K562 (cell line): ENCODE results near the gene SHANK1. TPM values are rescaled to one million over a fixed set of nuclear protein-coding genes. Genes with fewer than 3 reads are reported as not detected.
"Not testable (repeated sequence)": the region's sequence is repeated elsewhere in the genome, so short reads cannot be mapped to it uniquely, and the experiment has no call there.

Experiments
- ATAC-seq: fragments of 200-7000 bp; cut with Tn5 transposase; 3 replicates; pipeline ENCODE4 v1.9.1; 2020; ENCODE audit warnings: moderate library complexity
- BruUV-seq: library from RNA; stranded (reverse); fragments of 400-500 nt; replicated peaks from 2 replicates; lab custom pipeline; 2021; lab: Mats Ljungman, UMichigan
- CTCF ChIA-PET: fragments of 300-600 bp; formaldehyde crosslinking; extraction: SDS; loops from one replicate; lab custom pipeline; 2021; ENCODE audit warnings: low intra/inter-chr PET ratio; lab: Yijun Ruan, JAX
- POLR2A ChIA-PET: fragments of 300-600, 350-650 bp; sonication (Branson Sonifier 250); formaldehyde crosslinking; extraction: SDS; loops from one replicate; lab custom pipeline; 2021; ENCODE audit warnings: antibody characterized with exemption, inconsistent platforms; lab: Yijun Ruan, JAX
- DNase-seq, 4 experiments: peaks; one replicate each; pipeline versions ENCODE4 v3.0.0 to v3.0.0-alpha.2; 2011 to 2018; ENCODE audit warnings: low spot score in 3 of 4, mixed read lengths in 3 of 4; ENCODE audit errors: extremely low read depth in 1 of 4
- FAIRE-seq: peaks from 2 replicates; lab custom pipeline; 2011; peaks lifted over from hg19 to GRCh38; lab: Jason Lieb, UNC
- H2AFZ ChIP-seq: 2 replicates; pipeline ENCODE4 v1.6.0; 2011; ENCODE audit warnings: low read depth, low read length, control low read depth, inconsistent platforms
- H3K27ac ChIP-seq: fragments of 200-600 bp; 3 replicates; pipeline ENCODE4 v1.8.0; 2011; ENCODE audit warnings: low read depth, mild to moderate bottlenecking, control low read depth, inconsistent platforms, low read length, moderate library complexity, mixed read lengths; ENCODE audit errors: extremely low read depth
- H3K27me3 ChIP-seq, 2 experiments: fragments of 300-600 bp in 1 of 2; 2 replicates in 1 of 2; 3 replicates in 1 of 2; pipeline versions ENCODE4 v1.6.0 to v1.8.0; 2011; ENCODE audit warnings: inconsistent platforms in 2 of 2, low read length in 2 of 2, mild to moderate bottlenecking in 1 of 2, mixed read lengths in 1 of 2, moderate library complexity in 1 of 2; ENCODE audit not compliant: control insufficient read depth in 2 of 2, insufficient read depth in 2 of 2
- H3K36me3 ChIP-seq: fragments of 300-600 bp; 3 replicates; pipeline ENCODE4 v1.8.0; 2011; ENCODE audit warnings: mild to moderate bottlenecking, low read length, inconsistent platforms; ENCODE audit not compliant: control insufficient read depth, insufficient read depth
- H3K4me1 ChIP-seq, 2 experiments: fragments of 200-600 bp in 1 of 2; replicated peaks in 1 of 2; 2 replicates in 1 of 2; 3 replicates in 1 of 2; pipeline versions ENCODE4 v1.5.1 to v1.8.0; 2011; ENCODE audit warnings: inconsistent platforms in 2 of 2, low read length in 2 of 2, mild to moderate bottlenecking in 1 of 2, mixed read lengths in 1 of 2, moderate library complexity in 1 of 2; ENCODE audit not compliant: control insufficient read depth in 2 of 2, insufficient read depth in 2 of 2
- H3K4me2 ChIP-seq: 2 replicates; pipeline ENCODE4 v1.6.1; 2011; ENCODE audit warnings: low read length, control low read depth, inconsistent platforms, mixed read lengths; ENCODE audit not compliant: insufficient read depth
- H3K4me3 ChIP-seq: fragments of 200-600 bp; sonication (generic), shearing (Covaris generic); 2 replicates; pipeline ENCODE4 v1.5.1; 2016; ENCODE audit warnings: control low read depth, inconsistent platforms
- H3K79me2 ChIP-seq: fragments of 200-600 bp; 3 replicates; pipeline ENCODE4 v1.8.0; 2011; ENCODE audit warnings: low read length, inconsistent platforms; ENCODE audit not compliant: control insufficient read depth, insufficient read depth
- H3K9ac ChIP-seq, 2 experiments: 2 replicates each; pipeline versions ENCODE4 v1.6.0 to v1.6.1; 2011; ENCODE audit warnings: low read depth in 2 of 2, low read length in 2 of 2, control low read depth in 1 of 2, inconsistent platforms in 1 of 2, mild to moderate bottlenecking in 1 of 2, mixed read lengths in 1 of 2; ENCODE audit not compliant: insufficient read depth in 1 of 2
- H3K9me1 ChIP-seq: one replicate; pipeline ENCODE4 v1.6.0; 2011; ENCODE audit warnings: inconsistent platforms, mild to moderate bottlenecking, low read length, moderate library complexity; ENCODE audit not compliant: control insufficient read depth, insufficient read depth
- H3K9me3 ChIP-seq: replicated peaks from 2 replicates; pipeline ENCODE4 v1.5.1; 2011; ENCODE audit warnings: low read depth, low read length, inconsistent platforms; ENCODE audit not compliant: control insufficient read depth, insufficient read depth
- H4K20me1 ChIP-seq: replicated peaks from 2 replicates; pipeline ENCODE4 v1.6.1; 2011; ENCODE audit warnings: low read length, inconsistent platforms, mixed read lengths; ENCODE audit not compliant: control insufficient read depth, insufficient read depth
- CBFA2T2 ChIP-seq: fragments of 450-650 bp; conservative IDR thresholded peaks from 2 replicates; pipeline ENCODE4 v1.6.1; 2017; ENCODE audit warnings: mild to moderate bottlenecking
- CEBPB ChIP-seq: fragments of 450-650 bp; IDR thresholded peaks from 2 replicates; pipeline ENCODE4 v1.6.1; 2016; ENCODE audit warnings: missing genetic modification characterization, missing compliant biosample characterization
- CEBPG ChIP-seq, 3 experiments: fragments of 200-800 bp in 1 of 3; sonication (Bioruptor generic) in 1 of 3; sonication (generic) in 1 of 3; formaldehyde crosslinking in 1 of 3; IDR thresholded peaks in 2 of 3; conservative IDR thresholded peaks in 1 of 3; 2 replicates each; pipeline versions ENCODE4 v1.6.1 to v1.8.0; 2016 to 2022; ENCODE audit warnings: missing compliant biosample characterization in 2 of 3, missing genetic modification characterization in 2 of 3, mild to moderate bottlenecking in 1 of 3, missing genetic modification reagents in 1 of 3
- NFE2 ChIP-seq: IDR thresholded peaks from 2 replicates; pipeline ENCODE4 v1.6.1; 2014; ENCODE audit warnings: antibody characterized with exemption, low read depth
- NR2C2 ChIP-seq, 2 experiments: fragments of 200-800 bp in 1 of 2; sonication (Bioruptor generic) in 1 of 2; sonication (generic) in 1 of 2; formaldehyde crosslinking in 1 of 2; IDR thresholded peaks; 2 replicates each; pipeline versions ENCODE4 v1.6.1 to v1.8.0; 2016 to 2022; ENCODE audit warnings: mild to moderate bottlenecking in 1 of 2, missing compliant biosample characterization in 1 of 2, missing genetic modification characterization in 1 of 2, missing genetic modification reagents in 1 of 2
- RAD51 ChIP-seq: fragments of 450-650 bp; IDR thresholded peaks from 2 replicates; pipeline ENCODE4 v1.7.1; 2016; ENCODE audit warnings: low read depth, mild to moderate bottlenecking, borderline replicate concordance
- TFE3 ChIP-seq: fragments of 450-650 bp; formaldehyde crosslinking; IDR thresholded peaks from 2 replicates; pipeline ENCODE4 v1.4.0; 2020; ENCODE audit warnings: mild to moderate bottlenecking, mixed read lengths
- TOE1 ChIP-seq, 2 experiments: fragments of 450-650 bp in 1 of 2; sonication (generic) in 1 of 2; formaldehyde crosslinking in 1 of 2; IDR thresholded peaks; 2 replicates each; pipeline versions ENCODE4 v1.7.1 to v1.8.0; 2016 to 2022; ENCODE audit warnings: borderline replicate concordance in 2 of 2, mild to moderate bottlenecking in 2 of 2, antibody characterized with exemption in 1 of 2, inconsistent platforms in 1 of 2, low read depth in 1 of 2, missing genetic modification reagents in 1 of 2, moderate library complexity in 1 of 2
- ZNF384 ChIP-seq: IDR thresholded peaks from 2 replicates; pipeline ENCODE4 v1.6.1; 2012; ENCODE audit warnings: low read depth, low read length, improper control_type of control experiment
- WGBS: fragments of 100-300 bp; shearing (Covaris generic); methylation state at CpG from one replicate; pipeline ENCODE4 v1.1.6; 2016; ENCODE audit warnings: low coverage, mixed read lengths; ENCODE audit not compliant: insufficient coverage; ENCODE audit errors: missing lambda C conversion rate; 5-methylcytosine and 5-hydroxymethylcytosine counted together
- in situ Hi-C: fragments of 300-500 bp; cut with MboI; formaldehyde crosslinking; loops from 4 replicates; pipeline ENCODE4 v1.15.0; 2018; ENCODE audit warnings: inconsistent platforms, mixed read lengths
- intact Hi-C: fragments of 100-400 bp; cut with micrococcal nuclease; formaldehyde crosslinking; loops from 2 replicates; pipeline ENCODE4 v1.14.2; 2022
- polyA plus RNA-seq, 8 experiments: library from polyadenylated mRNA; depleted of rRNA in 4 of 8; stranded (reverse) in 5 of 8; unstranded in 3 of 8; fragments of >200 nt; fragmentation: Nextera tagmentation in 2 of 8; fragmentation: Illumina TruSeq in 1 of 8; extraction: Ambion mirVana in 2 of 8; extraction: Trizol in 1 of 8; gene quantifications; 2 replicates each; pipeline versions ENCODE4 v1.2.1 to v1.2.3, GENCODE V29; 2011 to 2014; ENCODE audit warnings: inconsistent platforms in 1 of 8, missing spikeins in 1 of 8
- total RNA-seq, 7 experiments: library from RNA; depleted of rRNA in 6 of 7; stranded (reverse); fragments of >200 nt in 6 of 7; fragmentation: Illumina TruSeq in 2 of 7; extraction: Trizol in 2 of 7; gene quantifications; 2 replicates each; pipeline versions ENCODE4 v1.2.1 to v1.2.3, GENCODE V29; 2011 to 2021; ENCODE audit warnings: low replicate concordance in 1 of 7
- TF ChIP-seq, protein P1 (sequence below): sonication (generic); formaldehyde crosslinking; IDR thresholded peaks from 2 replicates; pipeline ENCODE4 v1.5.0; 2020; ENCODE audit warnings: missing genetic modification reagents

The SHANK1 gene
- total and polyA plus RNA-seq, 9 of the 15 experiments (the other 6 are each of a cell fraction or from before 2014, with no cell fraction given) = 0.33 to 1.3 (median 0.55) TPM; not detected in 2

- H3K27ac ChIP-seq; H2AFZ ChIP-seq; H3K4me2 ChIP-seq; ATAC-seq; H4K20me1 ChIP-seq; intact Hi-C loops; H3K9me1 ChIP-seq; CTCF ChIA-PET; H3K79me2 ChIP-seq; FAIRE-seq; H3K4me1 ChIP-seq; H3K9me3 ChIP-seq; H3K27me3 ChIP-seq; H3K4me3 ChIP-seq; H3K36me3 ChIP-seq; in situ Hi-C loops; H3K9ac ChIP-seq; POLR2A ChIA-PET; BruUV-seq; DNase-seq; TF ChIP-seq NR2C2 (CRISPR knock-in tag; IDR thresholded peaks at IDR 0.05); TOE1 (CRISPR knock-in tag; IDR thresholded peaks at IDR 0.05; ENCODE audit: borderline replicate concordance, low read depth): not testable (repeated sequence)
- WGBS = 43% methylated on average over 7 of the region's 11 CpGs
- TF ChIP-seq, protein P1, sequence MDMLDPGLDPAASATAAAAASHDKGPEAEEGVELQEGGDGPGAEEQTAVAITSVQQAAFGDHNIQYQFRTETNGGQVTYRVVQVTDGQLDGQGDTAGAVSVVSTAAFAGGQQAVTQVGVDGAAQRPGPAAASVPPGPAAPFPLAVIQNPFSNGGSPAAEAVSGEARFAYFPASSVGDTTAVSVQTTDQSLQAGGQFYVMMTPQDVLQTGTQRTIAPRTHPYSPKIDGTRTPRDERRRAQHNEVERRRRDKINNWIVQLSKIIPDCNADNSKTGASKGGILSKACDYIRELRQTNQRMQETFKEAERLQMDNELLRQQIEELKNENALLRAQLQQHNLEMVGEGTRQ = peak; percentile 52
- TF ChIP-seq CEBPB (tag) (peak; percentile 64; the same call in 1 of the 2 replicates), CBFA2T2 (peak; percentile 53), TFE3 (peak; percentile 94), NR2C2 (tag; IDR thresholded peaks at IDR 0.05) (peak; percentile 47; the same call in 1 of the 2 replicates), NFE2 (0 out of 2 replicates have a peak, but pooled peaks have one; percentile 17), RAD51 (peak; percentile 87), ZNF384 (peak; percentile 69; the same call in 1 of the 2 replicates), TOE1 (IDR thresholded peaks at IDR 0.05; ENCODE audit: borderline replicate concordance) (peak; percentile 84), CEBPG (CRISPR knock-in tag; IDR thresholded peaks at IDR 0.05) (0 out of 2 replicates have a peak, but pooled peaks have one; percentile 16), CEBPG (tag; conservative IDR thresholded peaks at IDR 0.05 in 1 of 2, IDR thresholded peaks at IDR 0.05 in 1 of 2) (peak in 1 of 2 experiments; percentile 56; a peak in 2 of 4 replicates)
Measured at GRCh38 chr19:50612504-50613404, 106.8 kb downstream of the SHANK1 start.
